ENCODE results near the gene MYO1F.

The MYO1F gene

DNA sequence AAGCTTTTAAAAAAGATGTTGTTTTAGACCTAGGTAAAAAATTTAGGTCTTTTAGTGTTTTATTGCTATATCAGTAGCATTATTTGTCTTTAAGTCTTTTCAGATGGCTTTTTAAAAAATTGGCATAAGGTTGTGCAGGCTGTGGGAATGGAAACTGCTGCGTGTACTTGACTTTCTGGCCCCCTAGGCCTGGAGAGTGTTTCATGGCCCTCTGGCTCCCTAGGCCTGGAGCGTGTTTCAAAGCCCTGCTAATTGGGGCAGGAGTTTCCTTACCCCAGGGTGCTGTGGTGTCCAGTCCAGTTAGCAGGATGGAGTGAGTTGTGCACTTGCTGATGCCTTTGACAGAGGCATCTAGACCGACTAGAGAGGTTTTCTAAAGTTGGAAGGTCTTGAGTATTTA is 98.6 kb downstream of the MYO1F start:
- no peak for TF ChIP-seq POLR2A (IDR thresholded peaks at IDR 0.05; ENCODE audit: low read depth, low read length)
- no peak for FAIRE-seq

DNA sequence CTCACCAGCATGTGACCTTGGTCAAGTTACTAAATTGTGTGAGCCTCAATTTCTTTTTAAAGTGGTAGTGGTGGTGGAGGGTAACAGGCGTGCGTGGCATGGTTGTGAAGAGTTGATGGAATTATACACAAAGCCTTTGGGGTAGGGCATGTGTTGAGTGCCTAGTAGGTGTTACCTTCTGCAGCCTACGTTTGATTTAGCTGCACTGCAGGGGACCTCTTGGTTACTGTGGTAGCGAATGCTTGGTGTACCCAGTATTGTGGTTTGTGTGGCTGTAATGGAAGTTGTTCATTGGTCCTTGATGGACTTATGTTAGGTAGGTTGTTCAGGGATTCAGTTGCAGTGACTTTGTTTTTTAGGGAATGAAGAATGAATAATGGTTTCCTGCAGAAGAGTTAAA is 99.4 kb downstream of the MYO1F start:
- TF ChIP-seq POLR2A (IDR thresholded peaks at IDR 0.05; ENCODE audit: low read depth, low read length), result no peak
- DNase-seq (ENCODE audit: insufficient read length, low spot score) (no peak), FAIRE-seq (no peak)

More for the DNA sequence above, 98.6 kb downstream of the MYO1F start:
- no peak for DNase-seq (ENCODE audit: insufficient read length, low spot score)

DNA sequence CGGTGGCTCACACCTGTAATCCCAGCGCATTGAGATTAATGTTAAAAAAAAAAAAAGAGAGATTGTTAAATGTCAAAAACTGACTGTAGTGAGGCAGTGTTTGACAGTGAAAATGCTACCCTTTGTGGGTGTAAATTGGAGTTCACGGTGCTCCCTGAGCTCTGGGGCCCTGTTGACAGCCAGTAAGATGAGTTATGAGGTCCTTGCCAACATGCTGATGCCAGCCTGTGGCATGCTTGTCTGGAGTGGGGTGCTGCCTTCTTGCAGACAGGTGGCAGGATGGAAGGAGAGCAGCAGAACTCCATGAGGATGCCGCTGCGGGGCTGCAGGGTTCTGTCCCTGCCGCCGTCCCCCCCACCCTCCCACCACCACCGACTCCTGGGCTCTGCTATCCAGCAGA is 100.7 kb downstream of the MYO1F start:
- FAIRE-seq (no peak), DNase-seq (ENCODE audit: insufficient read length, low spot score) (no peak)
- no peak for TF ChIP-seq POLR2A (IDR thresholded peaks at IDR 0.05; ENCODE audit: low read depth, low read length)

DNA sequence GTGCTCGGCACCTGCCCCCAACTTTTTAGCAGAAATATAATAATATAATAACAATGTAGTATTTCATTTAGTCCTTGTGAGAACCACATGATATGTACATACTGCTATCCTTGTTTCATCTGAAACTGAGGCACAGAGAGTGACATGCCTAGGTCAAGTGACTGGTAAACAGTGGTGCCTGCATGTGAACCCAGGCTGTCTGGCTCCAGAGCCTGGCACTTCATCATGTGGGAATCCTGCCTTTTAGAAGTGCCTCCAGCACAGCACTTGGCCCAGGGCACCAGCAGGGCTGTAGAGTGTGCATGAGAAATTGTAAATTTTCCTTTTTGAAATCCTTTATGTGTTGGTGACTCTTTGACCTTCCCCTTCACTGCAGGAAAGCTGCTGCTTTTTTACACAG is 102.2 kb downstream of the MYO1F start:
- FAIRE-seq (no peak), DNase-seq (ENCODE audit: insufficient read length, low spot score) (no peak)
- no peak for TF ChIP-seq POLR2A (IDR thresholded peaks at IDR 0.05; ENCODE audit: low read depth, low read length)

DNA sequence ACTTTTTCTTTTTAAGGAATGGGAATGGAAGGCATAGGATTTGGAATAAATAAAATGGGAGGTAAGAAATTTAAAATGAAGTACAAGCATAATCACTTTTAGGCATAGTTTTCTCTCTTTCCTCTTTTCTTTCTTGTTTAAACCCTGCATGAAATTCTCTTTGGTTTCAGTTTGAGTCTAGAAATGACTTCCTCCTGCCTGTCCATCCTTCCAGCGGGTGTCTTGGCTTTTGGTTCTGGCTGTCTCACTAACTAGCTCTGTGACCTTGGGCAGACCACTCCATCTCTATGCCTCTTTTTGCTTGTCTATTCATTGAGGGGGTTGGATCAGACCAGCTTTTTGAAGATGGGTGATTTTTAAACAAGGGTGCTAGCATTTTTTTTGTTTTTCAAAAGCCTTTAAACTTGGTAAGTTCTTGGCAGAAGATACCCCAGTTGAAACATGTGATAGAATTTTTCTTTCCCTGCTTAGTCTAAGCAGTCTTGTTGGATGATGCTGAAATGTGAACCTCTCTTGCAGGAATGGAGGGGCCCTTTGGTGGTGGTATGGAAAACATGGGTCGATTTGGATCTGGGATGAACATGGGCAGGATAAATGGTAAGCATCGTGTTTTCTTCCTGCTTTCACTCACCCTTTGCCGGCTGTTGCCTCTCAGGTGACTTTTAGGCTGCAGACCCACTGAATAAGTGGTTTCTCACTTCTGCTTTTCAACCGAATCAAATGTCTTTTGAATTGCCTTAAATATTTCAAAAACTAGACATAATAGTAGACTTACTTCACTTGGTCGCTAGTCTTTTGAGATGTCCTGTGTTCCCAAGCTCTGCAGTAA is 103.4 kb downstream of the MYO1F start:
- DNase-seq (ENCODE audit: insufficient read length, low spot score), result no peak
- no peak for FAIRE-seq
- no peak for TF ChIP-seq POLR2A (IDR thresholded peaks at IDR 0.05; ENCODE audit: low read depth, low read length)
